ENCODE results near the gene TMEM170B.

- TF ChIP-seq EZH2 (IDR thresholded peaks at IDR 0.05) = no peak
- no peak for TF ChIP-seq POLR2AphosphoS5 (IDR thresholded peaks at IDR 0.05; ENCODE audit: borderline replicate concordance, low read depth, low read length)
Measured at GRCh38 chr6:11551053-11551452, 13.5 kb downstream of the TMEM170B start.

Measured in SK-N-MC (cell line).